NCI-H748 (cell line): ENCODE data around the gene CLNK.
"Not testable (repeated sequence)": the region's sequence is repeated elsewhere in the genome, so short reads cannot be mapped to it uniquely, and the experiment has no call there.

Source experiments
- DNase-seq: peaks from one replicate; lab custom pipeline; 2025; ENCODE audit not compliant: unreplicated experiment; lab: John Stamatoyannopoulos, UW

CLNK gene

GRCh38 chr4:10614926-10615325, 69.6 kb downstream of the CLNK start:
- not testable (repeated sequence) for DNase-seq

- no peak for DNase-seq
Observed at GRCh38 chr4:10613926-10614478, 70.6 kb downstream of the CLNK start.

- no peak for DNase-seq
Observed at GRCh38 chr4:10612476-10612875, 72.1 kb downstream of the CLNK start.

GRCh38 chr4:10611673-10612072, 72.9 kb downstream of the CLNK start:
- no peak for DNase-seq

GRCh38 chr4:10608501-10609219, 75.9 kb downstream of the CLNK start:
- DNase-seq: no peak

GRCh38 chr4:10607206-10607605, 77.4 kb downstream of the CLNK start:
- no peak for DNase-seq

- DNase-seq: no peak
Observed at GRCh38 chr4:10606483-10607155, 77.9 kb downstream of the CLNK start.

GRCh38 chr4:10605746-10606482, 78.7 kb downstream of the CLNK start:
- DNase-seq: no peak

GRCh38 chr4:10605031-10605430, 79.5 kb downstream of the CLNK start:
- DNase-seq: no peak

GRCh38 chr4:10599574-10599973, 85.0 kb downstream of the CLNK start:
- no peak for DNase-seq

- DNase-seq: no peak
Observed at GRCh38 chr4:10598829-10599228, 85.7 kb downstream of the CLNK start.

GRCh38 chr4:10596586-10597290, 87.8 kb downstream of the CLNK start:
- no peak for DNase-seq

GRCh38 chr4:10593130-10593529, 91.4 kb downstream of the CLNK start:
- peak; percentile 27 for DNase-seq

GRCh38 chr4:10590896-10591295, 93.7 kb downstream of the CLNK start:
- DNase-seq: no peak

- no peak for DNase-seq
Observed at GRCh38 chr4:10589799-10590198, 94.8 kb downstream of the CLNK start.

GRCh38 chr4:10589321-10589720, 95.2 kb downstream of the CLNK start:
- DNase-seq: no peak

- DNase-seq: no peak
Observed at GRCh38 chr4:10587697-10588096, 96.9 kb downstream of the CLNK start.

GRCh38 chr4:10587296-10587695, 97.3 kb downstream of the CLNK start:
- DNase-seq: peak; percentile 41

GRCh38 chr4:10584042-10584441, 100.5 kb downstream of the CLNK start:
- DNase-seq: no peak

GRCh38 chr4:10582951-10583350, 101.6 kb downstream of the CLNK start:
- DNase-seq: no peak

- DNase-seq: peak; percentile 52
Observed at GRCh38 chr4:10582059-10582686, 102.4 kb downstream of the CLNK start.
